Measurements from ENCODE around the gene SLC35E4. TPM values are rescaled to one million over a fixed set of nuclear protein-coding genes. Genes with fewer than 3 reads are reported as not detected.

The SLC35E4 gene
- polyA plus RNA-seq, 1 experiment: 2.8 TPM

- POLR2A ChIA-PET: no interaction called here
- no peaks in the 10 kb centered on the region for H3K27me3 ChIP-seq (ENCODE audit: control insufficient read depth, insufficient read depth, low read length)
- no peak overlapping the region for H3K4me3 ChIP-seq (ENCODE audit: low read depth, low read length)
- TF ChIP-seq CTCF (IDR thresholded peaks at IDR 0.05; ENCODE audit: low read depth, low read length): no peak
- no peak overlapping the region for H3K27ac ChIP-seq (ENCODE audit: low read depth, low read length)
- no peak for DNase-seq (ENCODE audit: low read depth, low spot score)
- CTCF ChIA-PET: interaction anchor here (0.7 kb wide), 1 partner anchor 19 kb away, joined by 3 read pairs; no protein-coding TSS in a partner anchor
- H3K9me3 ChIP-seq (ENCODE audit: control insufficient read depth, insufficient read depth, low read length): no peaks in the 10 kb centered on the region; the same call in 1 of the 2 replicates
These were observed 18.8 kb downstream of the SLC35E4 start for GRCh38 chr22:30654361-30654760.

- TF ChIP-seq CTCF (IDR thresholded peaks at IDR 0.05; ENCODE audit: low read depth, low read length): no peak
- DNase-seq (ENCODE audit: low read depth, low spot score): no peak
- no peaks in the 10 kb centered on the region for H3K27me3 ChIP-seq (ENCODE audit: control insufficient read depth, insufficient read depth, low read length)
- no peaks in the 10 kb centered on the region; the same call in 1 of the 2 replicates for H3K9me3 ChIP-seq (ENCODE audit: control insufficient read depth, insufficient read depth, low read length)
- CTCF ChIA-PET: interaction anchor here (0.6 kb wide), 1 partner anchor 197 kb away, joined by 3 read pairs; no protein-coding TSS in a partner anchor
- POLR2A ChIA-PET: interaction anchor here (0.7 kb wide), 1 partner anchor 33 kb away, joined by 3 read pairs; no protein-coding TSS in a partner anchor
- no peak overlapping the region for H3K4me3 ChIP-seq (ENCODE audit: low read depth, low read length)
- H3K27ac ChIP-seq (ENCODE audit: low read depth, low read length): no peak overlapping the region
These were observed 20.0 kb downstream of the SLC35E4 start for GRCh38 chr22:30655532-30655931.

- POLR2A ChIA-PET: no interaction called here
- Histone ChIP-seq H3K27me3 (ENCODE audit: control insufficient read depth, insufficient read depth, low read length) (no peaks in the 10 kb centered on the region), H3K9me3 (ENCODE audit: control insufficient read depth, insufficient read depth, low read length) (no peaks in the 10 kb centered on the region; the same call in 1 of the 2 replicates), H3K27ac (ENCODE audit: low read depth, low read length) (no peak overlapping the region), H3K4me3 (ENCODE audit: low read depth, low read length) (no peak overlapping the region)
- no peak for TF ChIP-seq CTCF (IDR thresholded peaks at IDR 0.05; ENCODE audit: low read depth, low read length)
- CTCF ChIA-PET: interaction anchor here (0.7 to 1.1 kb wide), 2 partner anchors 29 to 231 kb away, joined by 3 to 7 read pairs; no protein-coding TSS in a partner anchor
- no peak for DNase-seq (ENCODE audit: low read depth, low spot score)
These were observed 26.5 kb downstream of the SLC35E4 start for GRCh38 chr22:30662040-30662439.

- no peak for TF ChIP-seq CTCF (IDR thresholded peaks at IDR 0.05; ENCODE audit: low read depth, low read length)
- Histone ChIP-seq H3K9me3 (ENCODE audit: control insufficient read depth, insufficient read depth, low read length) (no peaks in the 10 kb centered on the region; the same call in 1 of the 2 replicates), H3K27ac (ENCODE audit: low read depth, low read length) (no peak overlapping the region), H3K27me3 (ENCODE audit: control insufficient read depth, insufficient read depth, low read length) (no peaks in the 10 kb centered on the region), H3K4me3 (ENCODE audit: low read depth, low read length) (no peak overlapping the region)
- no peak for DNase-seq (ENCODE audit: low read depth, low spot score)
- POLR2A ChIA-PET: no interaction called here
- CTCF ChIA-PET: interaction anchor here (0.6 kb wide), 1 partner anchor 891 kb away, joined by 14 read pairs; no protein-coding TSS in a partner anchor
These were observed 29.2 kb downstream of the SLC35E4 start for GRCh38 chr22:30664798-30665197.

- H3K27me3 ChIP-seq (ENCODE audit: control insufficient read depth, insufficient read depth, low read length): no peaks in the 10 kb centered on the region
- no peak overlapping the region for H3K4me3 ChIP-seq (ENCODE audit: low read depth, low read length)
- DNase-seq (ENCODE audit: low read depth, low spot score): no peak
- no peak overlapping the region for H3K27ac ChIP-seq (ENCODE audit: low read depth, low read length)
- ChIA-PET CTCF (no interaction called here), POLR2A (no interaction called here)
- H3K9me3 ChIP-seq (ENCODE audit: control insufficient read depth, insufficient read depth, low read length): no peaks in the 10 kb centered on the region; the same call in 1 of the 2 replicates
- no peak for TF ChIP-seq CTCF (IDR thresholded peaks at IDR 0.05; ENCODE audit: low read depth, low read length)
These were observed 29.7 kb downstream of the SLC35E4 start for GRCh38 chr22:30665266-30665665.
